Neuron (in vitro differentiated cells): ENCODE results near the gene PNMA8C.

Experiments used
- H2AFZ ChIP-seq: one replicate; pipeline ENCODE4 v1.6.1; 2013; ENCODE audit warnings: low read depth, mild to moderate bottlenecking, inconsistent platforms, low read length, moderate library complexity
- H3K27me3 ChIP-seq: one replicate; pipeline ENCODE4 v1.6.1; 2013; ENCODE audit warnings: low read length; ENCODE audit not compliant: insufficient read depth
- H3K36me3 ChIP-seq: one replicate; pipeline ENCODE4 v1.6.1; 2013; ENCODE audit warnings: low read length; ENCODE audit not compliant: insufficient read depth
- H3K4me1 ChIP-seq: one replicate; pipeline ENCODE4 v1.6.1; 2013; ENCODE audit warnings: low read length; ENCODE audit not compliant: insufficient read depth
- H3K4me3 ChIP-seq: 2 replicates; pipeline ENCODE4 v1.5.1; 2013; ENCODE audit warnings: mild to moderate bottlenecking, low read length, moderate library complexity
- H3K9me3 ChIP-seq: one replicate; pipeline ENCODE4 v1.6.1; 2013; ENCODE audit warnings: low read length

PNMA8C gene

DNA sequence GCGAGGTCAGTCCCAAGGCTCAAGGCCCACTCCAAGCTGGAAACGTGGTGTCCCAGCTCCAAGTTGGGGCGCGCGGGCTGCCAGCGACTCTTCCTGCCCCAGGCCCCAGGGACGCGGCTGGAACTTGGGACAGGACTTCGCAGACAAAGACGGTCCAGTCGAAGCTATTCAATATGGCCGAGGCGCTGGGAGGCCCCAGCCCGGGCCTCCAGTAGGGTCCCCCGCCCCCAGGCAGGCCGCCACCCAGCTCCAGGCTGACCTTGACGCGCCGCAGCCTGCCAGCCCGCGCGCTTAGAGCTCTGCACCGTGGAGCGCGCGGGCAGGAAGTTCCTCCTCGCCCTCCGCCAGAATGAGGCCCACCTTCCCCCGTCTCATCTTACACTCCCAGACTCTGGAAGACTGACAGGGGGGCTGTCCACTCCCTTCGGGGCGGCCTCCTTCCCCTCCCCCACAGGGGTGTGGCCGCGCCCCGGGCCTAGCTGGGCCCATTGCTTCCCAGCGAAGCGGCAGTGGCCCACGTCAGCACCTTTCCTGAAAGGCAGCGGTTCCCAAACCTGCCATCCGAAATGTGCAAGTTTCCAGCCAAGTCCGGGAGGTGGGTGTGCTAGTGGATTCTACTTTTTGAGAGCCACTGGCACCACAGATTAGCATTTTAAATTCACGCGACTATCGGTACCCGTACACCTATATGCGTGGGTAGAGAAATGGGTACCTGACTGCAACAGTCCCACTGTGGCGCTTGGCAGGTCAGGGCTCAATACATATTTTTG, 15.3 kb downstream of the PNMA8C start, which contains the start of gene CCDC8:
Gene CCDC8, minus strand, starts transcription at position 303 of the 770 bp plus-strand sequence. CDS start 754 bp downstream, outside the sequence.
- Histone ChIP-seq H2AFZ (peak within 1 kb of the TSS; percentile 3), H3K36me3 (peaks cover 7% of the 10 kb centered on the region), H3K9me3 (no peaks in the 10 kb centered on the region), H3K4me1 (peaks cover 42% of the 10 kb centered on the region), H3K4me3 (peak within 1 kb of the TSS; percentile 90), H3K27me3 (no peaks in the 10 kb centered on the region)

DNA sequence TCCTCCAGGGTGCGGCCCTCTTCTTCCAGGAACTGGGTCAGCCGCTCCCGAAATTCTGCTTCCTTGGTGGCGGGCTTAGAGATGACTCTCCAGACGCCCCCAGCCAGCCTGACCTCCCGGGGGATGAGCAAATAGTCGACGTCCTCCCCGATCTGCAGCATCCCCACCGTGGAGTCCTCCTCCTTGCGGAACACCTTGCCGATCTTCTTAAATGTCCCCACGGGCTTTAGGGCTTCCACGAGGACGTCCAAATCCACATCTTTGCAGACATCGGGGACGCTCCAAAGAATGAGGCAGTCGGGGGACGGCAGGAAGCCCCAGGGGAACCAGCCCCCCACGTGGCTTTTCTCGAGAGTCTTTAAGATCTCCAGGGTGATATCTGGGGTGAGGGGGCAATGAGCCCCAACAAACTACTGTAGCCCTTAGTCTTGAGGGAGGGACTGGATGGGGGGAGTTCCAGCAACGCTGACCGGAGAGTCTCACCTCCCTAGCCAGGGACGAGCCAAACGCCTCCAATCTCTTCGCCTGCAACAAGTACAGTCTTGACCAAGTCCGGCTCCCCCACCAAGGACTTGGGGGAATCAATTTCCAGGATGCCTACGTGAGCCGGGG, 16.0 kb downstream of the PNMA8C start:
- Histone ChIP-seq H3K4me3 (peak overlapping the region; percentile 90), H2AFZ (peak overlapping the region; percentile 3), H3K4me1 (peaks cover 44% of the 10 kb centered on the region), H3K36me3 (peaks cover 7% of the 10 kb centered on the region), H3K9me3 (no peaks in the 10 kb centered on the region), H3K27me3 (no peaks in the 10 kb centered on the region)

DNA sequence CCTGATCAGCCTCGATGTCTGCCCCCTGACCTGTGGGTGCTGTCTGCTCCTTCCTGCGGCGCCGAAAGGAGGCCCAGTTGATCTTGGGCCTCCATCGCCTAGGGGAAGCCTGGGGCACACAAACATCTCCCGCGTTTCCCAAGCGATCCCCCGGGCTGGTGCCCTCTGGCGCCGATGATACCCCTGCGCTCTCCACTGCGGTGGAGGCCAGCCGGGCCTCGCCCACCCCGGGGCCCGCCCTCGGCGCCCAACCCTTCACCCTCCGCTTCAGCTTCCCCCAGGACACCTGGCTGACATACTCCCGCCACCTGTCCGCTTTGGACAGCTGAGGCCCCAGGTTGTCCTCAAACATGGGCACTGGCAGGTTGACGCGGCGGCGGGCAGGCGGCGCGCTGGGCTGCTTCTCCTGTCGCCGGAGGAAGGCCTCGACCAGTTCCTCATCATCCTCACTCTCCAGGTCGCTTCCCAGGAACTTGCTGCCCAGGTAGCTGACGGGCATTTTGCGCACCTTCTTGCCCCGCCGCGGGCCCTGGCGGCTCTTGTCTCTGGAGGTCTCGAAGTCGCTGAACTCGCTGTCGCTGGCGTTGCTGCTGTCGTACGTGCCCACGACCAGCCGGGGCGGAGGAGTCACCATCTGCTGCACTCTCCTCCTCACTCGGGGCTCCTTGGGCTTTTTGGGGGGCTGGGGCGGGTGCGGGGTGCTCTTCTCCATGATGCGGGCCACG, 16.6 kb downstream of the PNMA8C start:
- Histone ChIP-seq H3K4me3 (peak overlapping the region; percentile 90), H3K36me3 (peaks cover 7% of the 10 kb centered on the region), H3K27me3 (no peaks in the 10 kb centered on the region), H2AFZ (no peak overlapping the region), H3K9me3 (no peaks in the 10 kb centered on the region), H3K4me1 (peaks cover 44% of the 10 kb centered on the region)

DNA sequence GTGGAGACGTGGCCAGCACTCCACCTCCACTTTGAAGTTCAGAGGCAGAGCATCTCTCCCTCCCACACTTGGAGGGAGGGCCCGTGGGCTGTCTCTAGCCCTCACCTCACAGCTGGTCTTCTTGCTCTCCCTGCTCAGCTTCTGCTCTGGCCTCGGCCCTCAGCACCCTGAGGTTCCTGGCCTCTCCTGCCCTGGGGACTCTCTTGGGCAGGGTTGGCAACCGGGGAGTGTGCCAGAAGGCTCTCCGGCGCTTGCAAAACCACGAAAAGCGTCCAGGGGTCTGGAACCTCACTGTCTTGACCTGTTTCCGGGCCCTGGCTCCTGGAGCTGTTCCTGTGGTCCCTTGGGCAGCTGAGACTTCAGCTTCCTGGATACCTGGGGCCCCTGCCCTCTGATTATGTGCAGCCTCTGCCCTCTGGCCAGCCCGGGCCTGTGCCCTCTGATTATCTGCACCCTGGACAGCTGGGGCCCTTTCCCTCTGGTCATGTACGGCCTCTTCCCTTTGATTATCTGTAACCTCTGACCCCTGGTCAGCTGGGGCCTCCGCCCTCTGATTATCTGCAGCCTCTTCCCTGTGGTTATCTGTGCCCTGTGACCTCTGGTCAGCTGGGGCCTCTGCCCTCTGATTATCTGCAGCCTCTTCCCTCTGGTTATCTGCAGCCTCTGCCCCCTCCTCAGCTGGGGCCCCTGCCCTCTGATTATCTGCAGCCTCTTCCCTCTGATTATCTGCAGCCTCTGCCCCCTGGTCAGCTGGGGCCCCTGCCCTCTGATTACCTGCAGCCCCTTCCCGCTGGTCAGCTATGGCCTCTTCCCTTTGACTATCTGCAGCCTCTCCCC, 17.4 kb downstream of the PNMA8C start:
- no peaks in the 10 kb centered on the region for H3K27me3 ChIP-seq
- H2AFZ ChIP-seq = no peak overlapping the region
- peaks cover 38% of the 10 kb centered on the region for H3K4me1 ChIP-seq
- H3K9me3 ChIP-seq = no peaks in the 10 kb centered on the region
- H3K4me3 ChIP-seq = peak overlapping the region; percentile 90
- H3K36me3 ChIP-seq = peaks cover 7% of the 10 kb centered on the region

DNA sequence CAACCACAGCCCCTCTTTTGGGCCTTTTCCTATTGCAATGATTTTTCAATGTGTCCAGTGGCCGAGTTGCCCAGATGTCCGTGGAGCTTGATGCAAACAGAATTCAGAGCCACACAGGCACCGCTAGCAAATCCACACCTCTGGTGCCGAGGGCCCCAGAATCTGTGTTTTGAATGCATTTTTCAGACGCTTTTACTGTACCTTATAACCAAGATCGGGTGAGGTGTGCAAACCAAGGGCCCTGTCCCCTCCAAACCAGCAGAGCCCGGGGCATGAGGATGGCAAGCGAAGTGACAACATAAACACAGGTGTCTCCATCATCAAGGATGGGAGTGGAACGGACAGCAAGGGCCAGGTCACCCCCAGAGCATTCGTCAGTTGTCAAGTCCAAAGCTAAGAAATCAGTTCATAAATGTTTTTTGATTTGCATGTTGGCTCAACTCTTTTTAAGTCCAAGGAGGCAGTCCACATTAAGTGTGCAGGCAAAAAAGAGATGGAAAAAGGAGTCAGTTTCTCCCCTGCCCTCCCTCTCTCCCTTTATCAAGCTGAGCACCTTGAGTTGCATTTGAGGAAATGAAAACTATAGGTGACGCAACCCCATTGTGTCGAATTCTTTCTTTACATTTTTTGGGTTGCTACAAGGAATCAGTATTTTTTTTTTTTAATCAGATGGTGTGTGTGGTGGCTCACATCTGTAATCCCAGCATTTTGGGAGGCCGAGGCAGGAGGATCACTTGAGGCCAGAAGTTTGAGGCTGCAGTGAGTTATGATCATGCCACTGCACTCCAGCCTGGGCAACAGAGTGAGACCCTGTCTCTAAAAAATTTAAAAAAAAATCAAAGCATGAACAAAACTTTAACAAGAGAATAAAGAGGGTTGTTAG, 18.3 kb downstream of the PNMA8C start:
- Histone ChIP-seq H3K4me3 (no peak overlapping the region), H2AFZ (no peak overlapping the region), H3K36me3 (peaks cover 7% of the 10 kb centered on the region), H3K4me1 (peaks cover 38% of the 10 kb centered on the region), H3K9me3 (no peaks in the 10 kb centered on the region), H3K27me3 (no peaks in the 10 kb centered on the region)

DNA sequence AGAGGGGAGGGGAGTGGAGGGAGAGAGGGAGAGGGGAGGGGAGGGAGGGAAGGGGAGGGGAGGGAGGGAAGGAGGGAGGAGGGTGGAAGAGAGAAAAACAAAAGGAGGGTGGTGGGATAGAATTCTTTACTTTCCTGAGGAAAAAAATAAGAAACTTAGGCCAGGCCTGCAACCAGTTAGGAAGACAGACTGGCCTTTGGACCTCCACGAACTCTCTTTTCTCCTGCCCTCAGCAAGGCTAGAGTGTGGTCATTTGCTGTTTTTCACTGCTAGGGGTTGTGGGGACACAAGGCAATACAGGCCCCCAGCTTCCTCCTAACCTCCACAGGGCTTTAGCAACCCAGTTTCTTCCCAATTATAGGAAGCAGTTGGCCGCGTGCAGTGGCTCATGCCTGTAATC, 19.5 kb downstream of the PNMA8C start:
- Histone ChIP-seq H3K36me3 (peaks cover 7% of the 10 kb centered on the region), H3K4me1 (peaks cover 43% of the 10 kb centered on the region), H3K9me3 (no peaks in the 10 kb centered on the region), H2AFZ (no peak overlapping the region), H3K27me3 (no peaks in the 10 kb centered on the region), H3K4me3 (no peak overlapping the region)

DNA sequence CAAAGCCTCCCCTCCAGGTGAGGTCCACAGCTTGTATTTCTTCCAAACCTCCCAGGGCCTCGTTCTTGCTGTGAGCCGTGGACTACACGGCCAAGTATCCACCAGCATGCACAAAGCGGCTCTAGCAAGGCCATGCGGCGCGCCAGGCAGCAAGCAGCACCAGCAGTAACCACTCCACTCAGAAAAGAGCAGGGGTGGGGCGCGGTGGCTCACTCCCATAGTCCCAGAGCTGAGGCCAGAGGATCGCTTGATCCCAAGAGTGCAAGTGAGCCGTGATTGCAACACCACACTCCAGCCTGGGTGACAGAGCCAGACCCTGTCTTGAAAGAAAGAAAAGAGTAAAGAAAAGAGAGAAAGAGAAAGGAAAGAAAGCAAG, 20.1 kb downstream of the PNMA8C start:
- peaks cover 44% of the 10 kb centered on the region for H3K4me1 ChIP-seq
- H3K36me3 ChIP-seq = peaks cover 7% of the 10 kb centered on the region
- H3K4me3 ChIP-seq = no peak overlapping the region
- no peaks in the 10 kb centered on the region for H3K27me3 ChIP-seq
- no peaks in the 10 kb centered on the region for H3K9me3 ChIP-seq
- no peak overlapping the region for H2AFZ ChIP-seq

DNA sequence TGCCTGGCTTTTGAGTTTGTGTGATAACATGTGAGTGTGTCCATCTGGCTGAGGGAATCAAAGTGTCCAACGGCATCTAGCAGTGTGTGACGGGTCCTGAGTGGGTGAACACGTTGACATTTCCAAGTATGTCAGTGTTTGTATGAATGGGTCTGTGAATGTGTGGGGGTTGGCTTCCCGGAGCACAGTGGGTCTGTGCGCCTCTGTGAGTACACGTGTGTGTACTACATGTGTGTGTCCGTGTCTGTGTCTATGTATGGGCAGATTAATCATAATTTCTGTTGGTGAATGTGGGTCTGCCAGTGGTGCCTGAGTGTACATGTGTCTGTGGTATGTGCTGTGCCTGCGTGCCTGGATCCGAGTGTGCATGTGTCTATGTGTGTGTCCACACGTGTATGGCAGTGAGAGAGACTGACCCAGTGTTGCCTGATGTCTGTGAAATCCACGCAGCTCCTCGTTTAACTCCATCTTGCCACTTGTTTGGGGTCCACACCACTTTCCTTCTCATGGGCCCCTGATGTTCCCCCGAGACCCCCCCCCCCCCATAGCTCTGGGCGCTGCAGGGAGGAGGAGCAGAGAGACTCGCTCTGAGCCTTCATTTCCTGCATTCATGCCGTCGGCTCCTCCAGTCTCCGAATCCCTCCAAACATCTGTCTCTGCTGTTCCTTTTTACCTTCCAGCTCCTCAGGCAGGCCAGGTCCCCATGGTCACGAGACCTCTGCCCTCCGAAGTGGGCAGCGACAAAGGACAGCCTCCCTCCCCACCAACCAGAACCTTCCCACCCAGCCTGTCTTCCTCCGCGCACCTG, 20.7 kb downstream of the PNMA8C start:
- H2AFZ ChIP-seq = no peak overlapping the region
- H3K9me3 ChIP-seq = no peaks in the 10 kb centered on the region
- no peak overlapping the region for H3K4me3 ChIP-seq
- H3K4me1 ChIP-seq = peaks cover 45% of the 10 kb centered on the region
- H3K27me3 ChIP-seq = no peaks in the 10 kb centered on the region
- peaks cover 7% of the 10 kb centered on the region for H3K36me3 ChIP-seq

DNA sequence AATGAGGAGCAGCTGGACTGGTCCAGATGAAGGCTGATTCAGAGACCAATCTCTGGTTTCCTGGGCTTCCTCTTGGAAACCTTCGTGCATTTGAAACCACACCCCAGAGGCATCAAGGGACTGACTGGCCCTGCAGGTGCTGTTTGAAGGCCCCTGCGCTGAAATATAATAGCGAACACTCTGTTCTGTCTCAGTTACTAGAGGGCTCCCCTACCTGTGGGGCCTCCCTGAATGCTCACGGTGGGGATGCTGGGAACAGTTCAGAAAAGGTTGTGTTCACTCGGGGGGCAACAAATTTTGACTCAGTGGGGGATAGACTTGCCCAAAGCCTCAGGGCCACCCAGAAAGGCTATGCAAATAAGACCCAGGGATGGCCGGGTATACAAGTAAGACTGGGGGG, 21.8 kb downstream of the PNMA8C start:
- peaks cover 36% of the 10 kb centered on the region for H3K4me1 ChIP-seq

DNA sequence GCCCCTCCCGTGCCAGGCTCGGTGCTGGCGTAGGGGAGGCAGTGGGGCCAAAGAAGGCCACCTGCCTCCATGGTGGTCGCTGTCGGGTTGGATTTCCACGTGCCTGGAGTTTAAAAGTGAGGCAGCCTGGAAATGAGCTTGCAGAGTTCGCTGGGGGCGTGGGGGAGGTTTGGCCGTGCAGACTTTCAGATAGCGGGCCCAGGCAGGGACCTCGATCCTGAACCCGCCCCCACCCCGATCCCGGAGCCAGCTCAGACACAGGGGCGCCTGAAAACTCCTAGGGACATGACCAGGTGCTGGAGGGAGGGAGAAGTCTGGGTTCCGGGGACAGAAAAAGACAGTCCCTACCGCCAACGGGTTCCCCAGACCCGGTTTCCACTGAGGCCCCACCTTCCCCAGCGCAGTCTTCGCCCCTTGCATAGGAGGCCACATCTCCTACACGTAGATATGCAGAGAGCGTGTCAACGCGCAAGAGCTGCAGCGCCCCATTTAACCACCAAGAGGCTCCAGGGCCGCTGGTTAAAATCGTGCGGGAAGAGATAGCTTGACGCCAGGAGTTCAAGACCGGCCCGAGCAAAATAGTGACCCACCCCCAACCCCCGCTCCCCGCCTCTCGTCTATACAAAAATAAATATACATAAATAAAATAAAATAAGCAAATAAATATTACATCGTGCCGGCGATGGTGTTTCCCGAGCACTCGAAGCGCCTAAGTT, 23.8 kb downstream of the PNMA8C start:
- no peaks in the 10 kb centered on the region for H3K27me3 ChIP-seq
- no peaks in the 10 kb centered on the region for H3K9me3 ChIP-seq
- H3K4me3 ChIP-seq = no peak overlapping the region
- H3K4me1 ChIP-seq = peaks cover 23% of the 10 kb centered on the region
- H2AFZ ChIP-seq = no peak overlapping the region
- no peaks in the 10 kb centered on the region for H3K36me3 ChIP-seq

More for the DNA sequence above, 21.8 kb downstream of the PNMA8C start:
- H3K27me3 ChIP-seq = no peaks in the 10 kb centered on the region
- no peak overlapping the region for H2AFZ ChIP-seq
- H3K4me3 ChIP-seq = no peak overlapping the region
- no peaks in the 10 kb centered on the region for H3K9me3 ChIP-seq
- H3K36me3 ChIP-seq = peaks cover 7% of the 10 kb centered on the region
